Measurements from ENCODE around the gene CDH23.

Gene CDH23

GRCh38 chr10:71569775-71570588 lies 173.3 kb downstream of the CDH23 start:
- H3K4me3 ChIP-seq (ENCODE audit: low read depth, low read length) = no peak overlapping the region
- 0 out of 2 replicates have a peak, but pooled peaks cover 3% of the 10 kb centered on the region for H3K4me1 ChIP-seq (ENCODE audit: control insufficient read depth, insufficient read depth, low read length)
- H3K9me3 ChIP-seq (ENCODE audit: control insufficient read depth, insufficient read depth, low read depth, low read length) = no peaks in the 10 kb centered on the region
- no peaks in the 10 kb centered on the region for H3K36me3 ChIP-seq (ENCODE audit: control insufficient read depth, insufficient read depth, low read length)
- H3K27me3 ChIP-seq (ENCODE audit: control insufficient read depth, insufficient read depth, low read length) = no peaks in the 10 kb centered on the region
- no peak overlapping the region for H3K9ac ChIP-seq (ENCODE audit: low read length)
- no peak overlapping the region for H3K27ac ChIP-seq (ENCODE audit: low read depth, low read length)

- no peaks in the 10 kb centered on the region for H3K36me3 ChIP-seq (ENCODE audit: control insufficient read depth, insufficient read depth, low read length)
- no peaks in the 10 kb centered on the region for H3K9me3 ChIP-seq (ENCODE audit: control insufficient read depth, insufficient read depth, low read depth, low read length)
- no peak overlapping the region for H3K27ac ChIP-seq (ENCODE audit: low read depth, low read length)
- no peak overlapping the region for H3K9ac ChIP-seq (ENCODE audit: low read length)
- peaks cover 7% of the 10 kb centered on the region for H3K4me1 ChIP-seq (ENCODE audit: control insufficient read depth, insufficient read depth, low read length)
- H3K4me3 ChIP-seq (ENCODE audit: low read depth, low read length) = no peak overlapping the region
- no peaks in the 10 kb centered on the region for H3K27me3 ChIP-seq (ENCODE audit: control insufficient read depth, insufficient read depth, low read length)
Observed at GRCh38 chr10:71571460-71572175, 174.9 kb downstream of the CDH23 start.

DNA sequence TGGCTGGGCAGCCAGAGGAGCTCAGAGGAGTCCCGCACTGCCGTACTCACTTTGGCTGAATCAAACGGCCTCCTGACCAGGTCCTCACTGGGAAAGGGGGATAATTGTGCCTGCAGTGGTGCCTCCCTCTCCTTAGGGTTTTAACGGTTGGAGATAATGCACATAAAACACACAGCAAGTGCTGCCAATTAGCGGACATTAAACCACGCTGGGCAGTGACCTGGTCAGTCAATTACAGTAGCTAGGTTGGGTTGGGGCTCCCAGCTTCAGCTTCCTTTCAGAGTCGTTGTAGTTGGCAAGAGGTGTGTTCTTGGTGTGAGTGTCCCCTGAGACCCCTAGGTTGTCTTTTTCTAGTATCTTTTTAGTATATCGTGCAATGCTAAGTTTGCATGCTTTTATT lies 176.2 kb downstream of the CDH23 start:
- Histone ChIP-seq H3K4me3 (ENCODE audit: low read depth, low read length) (no peak overlapping the region), H3K36me3 (ENCODE audit: control insufficient read depth, insufficient read depth, low read length) (no peaks in the 10 kb centered on the region), H3K9ac (ENCODE audit: low read length) (no peak overlapping the region), H3K27ac (ENCODE audit: low read depth, low read length) (no peak overlapping the region), H3K9me3 (ENCODE audit: control insufficient read depth, insufficient read depth, low read depth, low read length) (no peaks in the 10 kb centered on the region), H3K4me1 (ENCODE audit: control insufficient read depth, insufficient read depth, low read length) (peaks cover 11% of the 10 kb centered on the region), H3K27me3 (ENCODE audit: control insufficient read depth, insufficient read depth, low read length) (no peaks in the 10 kb centered on the region)

GRCh38 chr10:71573562-71574518 lies 177.1 kb downstream of the CDH23 start:
- Histone ChIP-seq H3K4me3 (ENCODE audit: low read depth, low read length) (no peak overlapping the region), H3K36me3 (ENCODE audit: control insufficient read depth, insufficient read depth, low read length) (no peaks in the 10 kb centered on the region), H3K4me1 (ENCODE audit: control insufficient read depth, insufficient read depth, low read length) (peaks cover 13% of the 10 kb centered on the region), H3K9ac (ENCODE audit: low read length) (no peak overlapping the region), H3K27ac (ENCODE audit: low read depth, low read length) (no peak overlapping the region), H3K9me3 (ENCODE audit: control insufficient read depth, insufficient read depth, low read depth, low read length) (no peaks in the 10 kb centered on the region), H3K27me3 (ENCODE audit: control insufficient read depth, insufficient read depth, low read length) (no peaks in the 10 kb centered on the region)

- Histone ChIP-seq H3K27me3 (ENCODE audit: control insufficient read depth, insufficient read depth, low read length) (no peaks in the 10 kb centered on the region), H3K36me3 (ENCODE audit: control insufficient read depth, insufficient read depth, low read length) (no peaks in the 10 kb centered on the region), H3K4me1 (ENCODE audit: control insufficient read depth, insufficient read depth, low read length) (peaks cover 17% of the 10 kb centered on the region), H3K9ac (ENCODE audit: low read length) (no peak overlapping the region), H3K4me3 (ENCODE audit: low read depth, low read length) (no peak overlapping the region), H3K27ac (ENCODE audit: low read depth, low read length) (no peak overlapping the region), H3K9me3 (ENCODE audit: control insufficient read depth, insufficient read depth, low read depth, low read length) (no peaks in the 10 kb centered on the region)
Observed at GRCh38 chr10:71575451-71575850, 178.7 kb downstream of the CDH23 start.

DNA sequence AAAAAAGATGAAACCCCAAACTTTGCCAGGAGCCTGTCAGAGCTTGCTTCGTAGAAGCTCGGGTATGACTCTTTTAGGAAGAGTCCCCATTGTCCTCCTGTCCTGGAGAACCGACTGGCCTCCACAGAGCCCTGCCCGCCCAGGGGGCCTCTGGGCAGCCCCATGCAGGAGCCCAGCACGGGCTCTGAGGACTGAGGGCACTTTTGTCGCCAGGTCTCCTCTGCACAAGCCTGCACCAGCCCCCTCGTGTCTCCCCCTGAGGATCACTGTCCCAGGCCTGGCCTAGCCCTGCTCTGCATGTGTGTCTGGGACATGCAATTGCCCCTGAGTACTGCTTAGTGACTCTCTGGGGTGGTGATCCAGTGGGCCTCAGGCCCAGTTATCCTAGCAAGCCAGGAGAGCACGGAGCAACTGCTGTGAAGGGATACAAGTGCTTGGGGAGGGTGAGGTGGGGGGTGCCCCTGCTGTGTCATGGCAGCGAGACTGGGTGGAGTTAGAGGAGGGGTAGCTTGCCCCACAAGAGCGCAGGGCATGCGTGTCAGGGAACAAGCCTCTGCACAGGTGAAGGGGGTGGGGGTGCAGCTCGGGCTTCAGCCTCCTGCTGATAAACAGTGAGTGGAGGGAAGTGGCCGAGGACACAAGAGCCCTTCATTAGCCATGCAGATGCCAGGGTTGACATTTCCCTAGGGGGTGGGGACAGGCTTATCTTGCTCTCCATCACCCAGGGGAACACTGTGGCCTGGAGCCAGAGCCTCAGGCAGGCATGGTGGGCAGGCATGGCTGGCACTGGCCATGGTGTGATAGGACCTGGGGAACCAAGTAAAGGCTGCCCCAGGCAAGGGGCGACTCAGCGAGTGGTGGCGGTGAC lies 179.4 kb downstream of the CDH23 start:
- Histone ChIP-seq H3K27me3 (ENCODE audit: control insufficient read depth, insufficient read depth, low read length) (no peaks in the 10 kb centered on the region), H3K9me3 (ENCODE audit: control insufficient read depth, insufficient read depth, low read depth, low read length) (no peaks in the 10 kb centered on the region)

GRCh38 chr10:71576842-71577241 lies 180.1 kb downstream of the CDH23 start:
- H3K4me1 ChIP-seq (ENCODE audit: control insufficient read depth, insufficient read depth, low read length) = peaks cover 17% of the 10 kb centered on the region

More for the DNA sequence above, 179.4 kb downstream of the CDH23 start:
- Histone ChIP-seq H3K9ac (ENCODE audit: low read length) (no peak overlapping the region), H3K27ac (ENCODE audit: low read depth, low read length) (no peak overlapping the region), H3K36me3 (ENCODE audit: control insufficient read depth, insufficient read depth, low read length) (no peaks in the 10 kb centered on the region), H3K4me1 (ENCODE audit: control insufficient read depth, insufficient read depth, low read length) (peaks cover 17% of the 10 kb centered on the region), H3K4me3 (ENCODE audit: low read depth, low read length) (no peak overlapping the region)

DNA sequence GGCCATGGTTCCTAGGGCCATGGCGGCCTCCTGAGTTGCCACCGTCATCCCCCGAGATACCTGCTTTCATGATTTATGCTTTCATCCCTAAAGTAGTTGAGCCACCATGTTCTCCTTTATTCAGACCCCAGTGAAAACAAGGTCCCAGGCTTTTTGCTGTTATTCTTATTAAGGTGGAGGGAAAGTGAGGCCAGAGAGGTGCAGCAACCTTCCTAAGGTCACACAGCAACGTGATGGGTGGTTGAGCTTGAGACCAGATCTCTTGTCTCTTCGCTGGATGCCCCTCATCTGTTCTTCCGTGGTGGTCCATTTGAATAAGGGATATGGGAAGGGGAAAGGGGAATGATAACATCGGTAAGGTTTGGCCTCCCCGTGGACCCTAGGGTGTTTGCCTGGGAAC lies 180.6 kb downstream of the CDH23 start:
- no peak overlapping the region for H3K4me3 ChIP-seq (ENCODE audit: low read depth, low read length)
- no peaks in the 10 kb centered on the region for H3K36me3 ChIP-seq (ENCODE audit: control insufficient read depth, insufficient read depth, low read length)
- peaks cover 17% of the 10 kb centered on the region for H3K4me1 ChIP-seq (ENCODE audit: control insufficient read depth, insufficient read depth, low read length)
- no peak overlapping the region for H3K27ac ChIP-seq (ENCODE audit: low read depth, low read length)
- no peaks in the 10 kb centered on the region for H3K9me3 ChIP-seq (ENCODE audit: control insufficient read depth, insufficient read depth, low read depth, low read length)
- H3K27me3 ChIP-seq (ENCODE audit: control insufficient read depth, insufficient read depth, low read length) = no peaks in the 10 kb centered on the region
- no peak overlapping the region for H3K9ac ChIP-seq (ENCODE audit: low read length)

More at GRCh38 chr10:71576842-71577241, 180.1 kb downstream of the CDH23 start:
- Histone ChIP-seq H3K36me3 (ENCODE audit: control insufficient read depth, insufficient read depth, low read length) (no peaks in the 10 kb centered on the region), H3K4me3 (ENCODE audit: low read depth, low read length) (no peak overlapping the region), H3K27me3 (ENCODE audit: control insufficient read depth, insufficient read depth, low read length) (no peaks in the 10 kb centered on the region), H3K9me3 (ENCODE audit: control insufficient read depth, insufficient read depth, low read depth, low read length) (no peaks in the 10 kb centered on the region), H3K9ac (ENCODE audit: low read length) (no peak overlapping the region), H3K27ac (ENCODE audit: low read depth, low read length) (no peak overlapping the region)

GRCh38 chr10:71578069-71578468 lies 181.3 kb downstream of the CDH23 start:
- no peaks in the 10 kb centered on the region for H3K27me3 ChIP-seq (ENCODE audit: control insufficient read depth, insufficient read depth, low read length)

GRCh38 chr10:71579668-71580067 lies 182.9 kb downstream of the CDH23 start:
- no peaks in the 10 kb centered on the region for H3K36me3 ChIP-seq (ENCODE audit: control insufficient read depth, insufficient read depth, low read length)

More at GRCh38 chr10:71578069-71578468, 181.3 kb downstream of the CDH23 start:
- no peak overlapping the region for H3K27ac ChIP-seq (ENCODE audit: low read depth, low read length)
- H3K9me3 ChIP-seq (ENCODE audit: control insufficient read depth, insufficient read depth, low read depth, low read length) = no peaks in the 10 kb centered on the region
- no peak overlapping the region for H3K4me3 ChIP-seq (ENCODE audit: low read depth, low read length)
- H3K4me1 ChIP-seq (ENCODE audit: control insufficient read depth, insufficient read depth, low read length) = peaks cover 17% of the 10 kb centered on the region
- no peak overlapping the region for H3K9ac ChIP-seq (ENCODE audit: low read length)
- no peaks in the 10 kb centered on the region for H3K36me3 ChIP-seq (ENCODE audit: control insufficient read depth, insufficient read depth, low read length)

More at GRCh38 chr10:71579668-71580067, 182.9 kb downstream of the CDH23 start:
- no peaks in the 10 kb centered on the region for H3K27me3 ChIP-seq (ENCODE audit: control insufficient read depth, insufficient read depth, low read length)
- H3K4me3 ChIP-seq (ENCODE audit: low read depth, low read length) = no peak overlapping the region
- H3K27ac ChIP-seq (ENCODE audit: low read depth, low read length) = no peak overlapping the region
- H3K9ac ChIP-seq (ENCODE audit: low read length) = no peak overlapping the region
- peaks cover 17% of the 10 kb centered on the region for H3K4me1 ChIP-seq (ENCODE audit: control insufficient read depth, insufficient read depth, low read length)
- H3K9me3 ChIP-seq (ENCODE audit: control insufficient read depth, insufficient read depth, low read depth, low read length) = no peaks in the 10 kb centered on the region
